Astrocyte (in vitro differentiated cells and primary cell): ENCODE results near the gene BCL2. TPM values are rescaled to one million over a fixed set of nuclear protein-coding genes. Genes with fewer than 3 reads are reported as not detected.

ENCODE experiments used
- DNase-seq: peaks from one replicate; pipeline ENCODE4 v3.0.0-alpha.2; 2010; ENCODE audit warnings: low read depth
- FAIRE-seq: peaks from 2 replicates; lab custom pipeline; 2011; peaks lifted over from hg19 to GRCh38; lab: Jason Lieb, UNC
- H2AFZ ChIP-seq: 2 replicates; pipeline ENCODE4 v1.6.0; 2012; ENCODE audit warnings: low read depth, low read length, inconsistent platforms
- H3K27ac ChIP-seq: 2 replicates; pipeline ENCODE4 v1.5.1; 2011; ENCODE audit warnings: low read depth, low read length, inconsistent platforms
- H3K27me3 ChIP-seq: 2 replicates; pipeline ENCODE4 v1.6.0; 2011; ENCODE audit warnings: low read length, inconsistent platforms; ENCODE audit not compliant: insufficient read depth
- H3K36me3 ChIP-seq: 2 replicates; pipeline ENCODE4 v1.5.1; 2011; ENCODE audit warnings: low read length, inconsistent platforms; ENCODE audit not compliant: insufficient read depth
- H3K4me1 ChIP-seq: 2 replicates; pipeline ENCODE4 v1.5.1; 2011; ENCODE audit warnings: low read length, inconsistent platforms; ENCODE audit not compliant: insufficient read depth
- H3K4me2 ChIP-seq: 2 replicates; pipeline ENCODE4 v1.6.0; 2012; ENCODE audit warnings: low read length, inconsistent platforms
- H3K4me3 ChIP-seq: 2 replicates; pipeline ENCODE4 v1.5.1; 2011; ENCODE audit warnings: low read depth, mild to moderate bottlenecking, low read length, inconsistent platforms; ENCODE audit not compliant: insufficient read depth
- H3K79me2 ChIP-seq: 2 replicates; pipeline ENCODE4 v1.6.0; 2012; ENCODE audit warnings: mild to moderate bottlenecking, low read length, inconsistent platforms; ENCODE audit not compliant: insufficient read depth
- H3K9ac ChIP-seq: 2 replicates; pipeline ENCODE4 v1.6.0; 2012; ENCODE audit warnings: mild to moderate bottlenecking, low read length, inconsistent platforms
- H3K9me3 ChIP-seq: 2 replicates; pipeline ENCODE4 v1.5.1; 2012; ENCODE audit warnings: low read depth, mild to moderate bottlenecking, low read length, inconsistent platforms; ENCODE audit not compliant: insufficient read depth
- H4K20me1 ChIP-seq: 2 replicates; pipeline ENCODE4 v1.6.0; 2012; ENCODE audit warnings: low read length, inconsistent platforms; ENCODE audit not compliant: insufficient read depth
- H3K27ac Mint-ChIP-seq: one replicate; pipeline ENCODE4 v1.8.0; 2021; ENCODE audit warnings: mild to moderate bottlenecking, mixed read lengths; ENCODE audit not compliant: unreplicated experiment
- H3K27me3 Mint-ChIP-seq: one replicate; pipeline ENCODE4 v1.8.0; 2021; ENCODE audit warnings: low read depth, mixed read lengths; ENCODE audit not compliant: unreplicated experiment
- H3K36me3 Mint-ChIP-seq: one replicate; pipeline ENCODE4 v1.8.0; 2021; ENCODE audit warnings: low read depth, mixed read lengths; ENCODE audit not compliant: unreplicated experiment
- H3K4me1 Mint-ChIP-seq: one replicate; pipeline ENCODE4 v1.8.0; 2021; ENCODE audit warnings: low read depth, mixed read lengths; ENCODE audit not compliant: unreplicated experiment
- H3K4me3 Mint-ChIP-seq: one replicate; pipeline ENCODE4 v1.8.0; 2021; ENCODE audit warnings: mild to moderate bottlenecking, moderate library complexity, mixed read lengths; ENCODE audit not compliant: unreplicated experiment
- H3K9me3 Mint-ChIP-seq: one replicate; pipeline ENCODE4 v1.8.0; 2021; ENCODE audit warnings: mild to moderate bottlenecking, mixed read lengths; ENCODE audit not compliant: unreplicated experiment
- EZH2 ChIP-seq: IDR thresholded peaks from 2 replicates; pipeline ENCODE4 v1.6.1; 2012; ENCODE audit warnings: mild to moderate bottlenecking, low read length, inconsistent platforms; ENCODE audit not compliant: insufficient read depth
- total RNA-seq: library from RNA; stranded (reverse); gene quantifications from 2 replicates; pipeline ENCODE4 v1.2.1, GENCODE V29; 2021
- TF ChIP-seq, protein P1 (sequence below): IDR thresholded peaks from 2 replicates; pipeline ENCODE4 v1.5.1; 2011; ENCODE audit warnings: low read depth, mild to moderate bottlenecking, inconsistent platforms, low read length, moderate library complexity; ENCODE audit not compliant: insufficient read depth

The BCL2 gene
- total RNA-seq, 1 donor from 2014 or later = 1.7 TPM

DNA sequence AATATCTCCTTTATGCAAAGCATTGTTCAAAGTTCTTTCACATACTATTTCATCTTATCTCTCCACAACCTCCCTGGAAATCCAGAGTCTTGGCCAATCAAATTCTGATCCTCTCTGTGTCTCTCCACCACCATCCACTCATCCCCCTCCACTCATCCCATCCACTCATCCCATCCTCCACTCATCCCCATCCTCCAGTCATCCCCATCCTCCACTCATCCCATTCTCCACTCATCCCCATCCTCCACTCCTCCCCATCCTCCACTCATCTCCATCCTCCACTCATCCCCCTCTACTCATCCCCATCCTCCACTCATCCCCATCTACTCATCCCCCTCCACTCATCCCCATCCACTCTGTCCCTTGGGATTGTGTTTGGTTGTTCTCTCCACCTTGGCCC is 101.1 kb downstream of the BCL2 start:
- no peak overlapping the region for H3K27ac ChIP-seq
- Mint-ChIP-seq H3K27ac (no peak overlapping the region), H3K4me1 (peaks cover 9% of the 10 kb centered on the region), H3K9me3 (peaks cover 7% of the 10 kb centered on the region), H3K27me3 (no peaks in the 10 kb centered on the region), H3K36me3 (no peaks in the 10 kb centered on the region), H3K4me3 (no peak overlapping the region)
- no peak overlapping the region for H2AFZ ChIP-seq
- no peak overlapping the region for H3K4me3 ChIP-seq
- no peaks in the 10 kb centered on the region for H3K79me2 ChIP-seq
- H3K4me1 ChIP-seq = no peaks in the 10 kb centered on the region
- H3K4me2 ChIP-seq = no peak overlapping the region
- H4K20me1 ChIP-seq = no peaks in the 10 kb centered on the region
- no peaks in the 10 kb centered on the region for H3K9me3 ChIP-seq
- FAIRE-seq = no peak
- H3K27me3 ChIP-seq = no peaks in the 10 kb centered on the region
- no peak for DNase-seq
- no peak overlapping the region for H3K9ac ChIP-seq
- H3K36me3 ChIP-seq = no peaks in the 10 kb centered on the region
- no peak for TF ChIP-seq EZH2
- TF ChIP-seq, protein P1, sequence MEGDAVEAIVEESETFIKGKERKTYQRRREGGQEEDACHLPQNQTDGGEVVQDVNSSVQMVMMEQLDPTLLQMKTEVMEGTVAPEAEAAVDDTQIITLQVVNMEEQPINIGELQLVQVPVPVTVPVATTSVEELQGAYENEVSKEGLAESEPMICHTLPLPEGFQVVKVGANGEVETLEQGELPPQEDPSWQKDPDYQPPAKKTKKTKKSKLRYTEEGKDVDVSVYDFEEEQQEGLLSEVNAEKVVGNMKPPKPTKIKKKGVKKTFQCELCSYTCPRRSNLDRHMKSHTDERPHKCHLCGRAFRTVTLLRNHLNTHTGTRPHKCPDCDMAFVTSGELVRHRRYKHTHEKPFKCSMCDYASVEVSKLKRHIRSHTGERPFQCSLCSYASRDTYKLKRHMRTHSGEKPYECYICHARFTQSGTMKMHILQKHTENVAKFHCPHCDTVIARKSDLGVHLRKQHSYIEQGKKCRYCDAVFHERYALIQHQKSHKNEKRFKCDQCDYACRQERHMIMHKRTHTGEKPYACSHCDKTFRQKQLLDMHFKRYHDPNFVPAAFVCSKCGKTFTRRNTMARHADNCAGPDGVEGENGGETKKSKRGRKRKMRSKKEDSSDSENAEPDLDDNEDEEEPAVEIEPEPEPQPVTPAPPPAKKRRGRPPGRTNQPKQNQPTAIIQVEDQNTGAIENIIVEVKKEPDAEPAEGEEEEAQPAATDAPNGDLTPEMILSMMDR = no peak

DNA sequence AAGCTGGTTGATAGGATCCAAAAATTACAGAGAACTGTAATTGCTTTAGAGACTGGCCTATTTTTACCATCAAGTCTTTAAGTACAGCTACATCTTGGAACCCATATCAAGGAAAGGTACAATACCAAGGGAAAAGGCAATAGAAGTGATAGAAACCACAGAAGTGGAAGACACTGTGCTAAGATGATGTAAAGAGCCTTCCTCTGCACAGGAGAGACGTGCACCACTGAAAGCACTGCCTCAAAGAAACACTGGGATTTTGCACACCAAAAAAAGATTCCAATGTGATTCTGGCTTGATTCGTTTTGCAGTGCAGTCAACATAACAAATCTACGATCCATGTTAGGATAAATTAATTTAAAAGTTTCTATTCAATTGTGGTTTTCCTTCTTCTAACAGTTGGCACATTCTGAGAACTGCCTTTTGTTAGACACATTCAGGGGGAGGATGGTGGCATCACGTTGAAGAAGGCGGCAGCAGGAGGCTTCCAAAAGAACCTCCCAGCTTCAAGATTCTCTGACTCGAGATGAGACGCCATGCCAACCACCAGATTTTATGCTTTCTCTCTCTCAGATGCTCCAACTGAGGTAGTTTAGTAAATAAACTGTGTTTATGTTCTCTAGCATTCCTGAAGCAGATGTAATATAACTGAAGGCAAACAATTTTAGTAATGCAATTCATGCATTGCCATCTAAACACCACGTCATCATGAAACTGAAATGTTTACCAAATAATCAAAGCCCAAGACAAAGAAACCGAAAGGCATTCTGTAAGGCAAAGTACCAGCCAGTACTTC is 102.9 kb downstream of the BCL2 start:
- no peaks in the 10 kb centered on the region for H3K4me1 ChIP-seq
- H3K27me3 ChIP-seq = no peaks in the 10 kb centered on the region
- no peak for DNase-seq
- no peak overlapping the region for H3K4me3 ChIP-seq
- no peaks in the 10 kb centered on the region for H4K20me1 ChIP-seq
- TF ChIP-seq, protein P1 = no peak
- TF ChIP-seq EZH2 = no peak
- no peak for FAIRE-seq
- H3K9me3 ChIP-seq = no peaks in the 10 kb centered on the region
- H3K79me2 ChIP-seq = no peaks in the 10 kb centered on the region
- no peaks in the 10 kb centered on the region for H3K36me3 ChIP-seq
- H3K4me2 ChIP-seq = no peak overlapping the region
- H3K9ac ChIP-seq = no peak overlapping the region
- Mint-ChIP-seq H3K9me3 (peaks cover 5% of the 10 kb centered on the region), H3K4me1 (peaks cover 13% of the 10 kb centered on the region), H3K27ac (no peak overlapping the region), H3K36me3 (no peaks in the 10 kb centered on the region), H3K27me3 (no peaks in the 10 kb centered on the region), H3K4me3 (no peak overlapping the region)
- no peak overlapping the region for H3K27ac ChIP-seq
- H2AFZ ChIP-seq = no peak overlapping the region
